RWPE1 (cell line): ENCODE data around the gene ACOT7.
A peak's percentile ranks its signal among the peaks of the same experiment; 100 is the strongest.

Experiments used
- CTCF ChIA-PET: fragments of 350-600 bp; sonication (Branson Sonifier 250); formaldehyde crosslinking; extraction: SDS; loops from one replicate; lab custom pipeline; 2021; lab: Yijun Ruan, JAX
- POLR2A ChIA-PET: fragments of 400-600 bp; formaldehyde crosslinking; extraction: SDS; loops from one replicate; lab custom pipeline; 2020; ENCODE audit warnings: antibody characterized with exemption; ENCODE audit not compliant: low non-redundant PET; lab: Yijun Ruan, JAX
- DNase-seq: peaks from one replicate; pipeline ENCODE4 v3.0.0; 2012; ENCODE audit warnings: low spot score
- H3K27ac ChIP-seq: fragments of 450-650 bp; 2 replicates; pipeline ENCODE4 v1.5.1; 2017
- CTCF ChIP-seq: fragments of 450-650 bp; conservative IDR thresholded peaks from 2 replicates; pipeline ENCODE4 v1.5.1; 2017; ENCODE audit warnings: low read depth, mild to moderate bottlenecking

ACOT7 gene

GRCh38 chr1:6423321-6423999 lies 29.9 kb upstream of the ACOT7 start:
- CTCF ChIA-PET = interaction anchor here (0.5 to 6.8 kb wide), 19 partner anchors 9 to 382 kb away, joined by 3 to 85 read pairs (median 3); no protein-coding TSS in a partner anchor
- POLR2A ChIA-PET = no interaction called here
- peak; percentile 90 for TF ChIP-seq CTCF
- peak; percentile 74 for DNase-seq
- H3K27ac ChIP-seq = peak overlapping the region; percentile 88

- DNase-seq = no peak
- no peak for TF ChIP-seq CTCF
- ChIA-PET CTCF (interaction anchor here (0.7 to 6.8 kb wide), 3 partner anchors 10 to 268 kb away, joined by 3 to 85 read pairs (median 4); no protein-coding TSS in a partner anchor), POLR2A (no interaction called here)
- H3K27ac ChIP-seq = peak overlapping the region; percentile 88
Observed at GRCh38 chr1:6421266-6421665, 27.7 kb upstream of the ACOT7 start.

GRCh38 chr1:6420454-6421042 lies 27.0 kb upstream of the ACOT7 start:
- POLR2A ChIA-PET = no interaction called here
- CTCF ChIA-PET = interaction anchor here (0.7 to 6.8 kb wide), 2 partner anchors 11 to 19 kb away, joined by 4 to 85 read pairs; no protein-coding TSS in a partner anchor
- no peak for TF ChIP-seq CTCF
- no peak for DNase-seq
- peak overlapping the region; percentile 88 for H3K27ac ChIP-seq

GRCh38 chr1:6419804-6420453 lies 26.4 kb upstream of the ACOT7 start, which contains the start of gene HES2:
Gene HES2, minus strand, starts transcription at chr1:6419919. Its CDS starts 99 bp downstream, at chr1:6419820.
- CTCF ChIA-PET = interaction anchor here (0.6 to 6.8 kb wide), 3 partner anchors 19 to 185 kb away, joined by 4 to 85 read pairs (median 5); no protein-coding TSS in a partner anchor
- H3K27ac ChIP-seq = peak within 1 kb of the TSS; percentile 66

GRCh38 chr1:6419397-6419803 lies 25.8 kb upstream of the ACOT7 start:
- peak overlapping the region; percentile 66 for H3K27ac ChIP-seq
- no peak for DNase-seq
- CTCF ChIA-PET = interaction anchor here (0.6 to 6.8 kb wide), 4 partner anchors 20 to 185 kb away, joined by 4 to 85 read pairs (median 7); no protein-coding TSS in a partner anchor
- POLR2A ChIA-PET = interaction anchor here (0.5 kb wide), 2 partner anchors 11 to 39 kb away, joined by 3 read pairs; no protein-coding TSS in a partner anchor
- no peak for TF ChIP-seq CTCF

More at GRCh38 chr1:6419804-6420453, 26.4 kb upstream of the ACOT7 start, which contains the start of gene HES2:
- POLR2A ChIA-PET = interaction anchor here (0.5 kb wide), 1 partner anchor 39 kb away, joined by 3 read pairs; no protein-coding TSS in a partner anchor
- DNase-seq = peak; percentile 84
- no peak for TF ChIP-seq CTCF
